CD14-positive monocyte (primary cell): ENCODE data around the gene PLA2G4A. TPM values are rescaled to one million over a fixed set of nuclear protein-coding genes. Genes with fewer than 3 reads are reported as not detected.
A peak's percentile ranks its signal among the peaks of the same experiment; 100 is the strongest.

Experiments
- DNase-seq, 3 donors: peaks; one replicate each; pipeline ENCODE4 v3.0.0-alpha.2; 2011 to 2022
- H2AFZ ChIP-seq: 2 replicates; pipeline ENCODE4 v1.6.0; 2012; ENCODE audit warnings: mild to moderate bottlenecking, low read depth, low read length, inconsistent platforms; ENCODE audit not compliant: insufficient read depth, poor library complexity, severe bottlenecking
- H3K27ac ChIP-seq, 2 donors: 1 replicate in 1 of 2; 2 replicates in 1 of 2; pipeline ENCODE4 v1.5.1; 2012 to 2013; ENCODE audit warnings: low read length in 2 of 2, control low read depth in 1 of 2, inconsistent platforms in 1 of 2, low read depth in 1 of 2, mild to moderate bottlenecking in 1 of 2
- H3K27me3 ChIP-seq, 2 donors: one replicate each; pipeline versions ENCODE4 v1.6.0 to v1.6.1; 2011 to 2013; ENCODE audit warnings: low read length in 2 of 2; ENCODE audit not compliant: control insufficient read depth in 2 of 2, insufficient read depth in 2 of 2
- H3K36me3 ChIP-seq, 2 donors: replicated peaks in 1 of 2; 1 replicate in 1 of 2; 2 replicates in 1 of 2; pipeline versions ENCODE4 v1.5.1 to v1.6.1; 2012 to 2013; ENCODE audit warnings: low read length in 2 of 2, control low read depth in 1 of 2, inconsistent platforms in 1 of 2, mild to moderate bottlenecking in 1 of 2; ENCODE audit not compliant: insufficient read depth in 2 of 2, control insufficient read depth in 1 of 2
- H3K4me1 ChIP-seq, 2 donors: 1 replicate in 1 of 2; 2 replicates in 1 of 2; pipeline versions ENCODE4 v1.5.1 to v1.6.1; 2012 to 2013; ENCODE audit warnings: low read length in 2 of 2, control low read depth in 1 of 2, inconsistent platforms in 1 of 2, mild to moderate bottlenecking in 1 of 2, moderate library complexity in 1 of 2; ENCODE audit not compliant: insufficient read depth in 2 of 2, control insufficient read depth in 1 of 2
- H3K4me2 ChIP-seq: replicated peaks from 2 replicates; pipeline ENCODE3; 2012; ENCODE audit warnings: low read length, moderate library complexity, mild to moderate bottlenecking; ENCODE audit not compliant: poor library complexity, severe bottlenecking; ENCODE audit errors: extremely low read depth
- H3K4me3 ChIP-seq, 3 experiments: fragments of 200-600 bp in 1 of 3; sonication (generic) in 1 of 3; replicated peaks in 1 of 3; 1 replicate in 2 of 3; 2 replicates in 1 of 3; pipeline ENCODE4 v1.5.1; 2011 to 2013; ENCODE audit warnings: low read length in 3 of 3, mild to moderate bottlenecking in 3 of 3, control low read depth in 2 of 3, low read depth in 2 of 3, inconsistent platforms in 1 of 3, moderate library complexity in 1 of 3
- H3K79me2 ChIP-seq: 2 replicates; pipeline ENCODE4 v1.6.0; 2012; ENCODE audit warnings: mild to moderate bottlenecking, control low read depth, inconsistent platforms, low read length, moderate library complexity; ENCODE audit not compliant: insufficient read depth
- H3K9ac ChIP-seq: 2 replicates; pipeline ENCODE4 v1.6.0; 2017; ENCODE audit warnings: low read length, mild to moderate bottlenecking; ENCODE audit not compliant: insufficient read depth, poor library complexity, severe bottlenecking
- H3K9me3 ChIP-seq, 2 donors: replicated peaks in 1 of 2; 1 replicate in 1 of 2; 2 replicates in 1 of 2; pipeline versions ENCODE4 v1.5.1 to v1.6.1; 2012 to 2013; ENCODE audit warnings: low read length in 2 of 2, control low read depth in 1 of 2; ENCODE audit not compliant: control insufficient read depth in 1 of 2, insufficient read depth in 1 of 2
- H4K20me1 ChIP-seq: 2 replicates; pipeline ENCODE4 v1.6.0; 2012; ENCODE audit warnings: mild to moderate bottlenecking, low read length, control low read depth, moderate library complexity; ENCODE audit not compliant: insufficient read depth
- H3K27ac Mint-ChIP-seq, 7 donors: one replicate each; pipeline ENCODE4 v1.8.0; 2020; ENCODE audit warnings: mild to moderate bottlenecking in 7 of 7, mixed read lengths in 7 of 7, moderate library complexity in 6 of 7, inconsistent platforms in 2 of 7
- H3K27me3 Mint-ChIP-seq, 3 donors: one replicate each; pipeline ENCODE4 v1.8.0; 2021 to 2022; ENCODE audit warnings: low read depth in 3 of 3, mild to moderate bottlenecking in 3 of 3, mixed read lengths in 3 of 3, moderate library complexity in 3 of 3, inconsistent platforms in 1 of 3
- H3K36me3 Mint-ChIP-seq, 2 donors: one replicate each; pipeline ENCODE4 v1.8.0; 2020; ENCODE audit warnings: mixed read lengths in 2 of 2, inconsistent platforms in 1 of 2, mild to moderate bottlenecking in 1 of 2
- H3K4me1 Mint-ChIP-seq: one replicate; pipeline ENCODE4 v1.8.0; 2020; ENCODE audit warnings: mild to moderate bottlenecking, mixed read lengths
- H3K4me3 Mint-ChIP-seq, 2 donors: one replicate each; pipeline ENCODE4 v1.8.0; 2020; ENCODE audit warnings: mild to moderate bottlenecking in 2 of 2, mixed read lengths in 2 of 2, moderate library complexity in 1 of 2
- H3K9me3 Mint-ChIP-seq, 7 donors: one replicate each; pipeline ENCODE4 v1.8.0; 2020 to 2022; ENCODE audit warnings: mixed read lengths in 7 of 7, mild to moderate bottlenecking in 6 of 7, moderate library complexity in 6 of 7, inconsistent platforms in 2 of 7
- WGBS: methylation state at CpG from one replicate; pipeline ENCODE4 v1.1.5; 2013; ENCODE audit warnings: missing lambda C conversion rate; ENCODE audit not compliant: insufficient coverage; 5-methylcytosine and 5-hydroxymethylcytosine counted together
- intact Hi-C, 2 donors: fragments of 100-400 bp; cut with micrococcal nuclease; formaldehyde crosslinking; loops; one replicate each; pipeline versions ENCODE4 v1.15.0 to v1.15.1; 2023
- polyA plus RNA-seq, 3 donors: library from polyadenylated mRNA; depleted of rRNA in 1 of 3; unstranded in 2 of 3; stranded (reverse) in 1 of 3; fragments of 300-500 nt in 2 of 3; fragments of >200 nt in 1 of 3; fragmentation: Illumina TruSeq in 2 of 3; gene quantifications; 1 replicate in 2 of 3; 2 replicates in 1 of 3; pipeline ENCODE4 v1.2.3, GENCODE V29; 2012 to 2021
- TF ChIP-seq, protein P1 (sequence below): fragments of 200-600 bp; IDR thresholded peaks from one replicate; pipeline ENCODE4 v1.8.0; 2022; ENCODE audit warnings: antibody characterized with exemption, mild to moderate bottlenecking

PLA2G4A gene
- polyA plus RNA-seq, 3 donors, result 1.4 to 4.5 (median 4.1) TPM

GRCh38 chr1:186783193-186783592 is 45.6 kb upstream of the PLA2G4A start:
- no peak for DNase-seq
- H3K27ac Mint-ChIP-seq, result peak overlapping the region in 1 of 7 donors; percentile 57
- Histone ChIP-seq H3K36me3 (no peaks in the 10 kb centered on the region), H3K27me3 (no peaks in the 10 kb centered on the region), H3K27ac (no peak overlapping the region), H3K4me1 (peaks cover 0 to 4% of the 10 kb centered on the region in 2 donors), H3K4me2 (no peak overlapping the region), H3K9ac (no peak overlapping the region), H3K9me3 (no peaks in the 10 kb centered on the region), H3K4me3 (no peak overlapping the region), H3K79me2 (no peaks in the 10 kb centered on the region), H4K20me1 (no peaks in the 10 kb centered on the region), H2AFZ (no peak overlapping the region)
- TF ChIP-seq, protein P1, sequence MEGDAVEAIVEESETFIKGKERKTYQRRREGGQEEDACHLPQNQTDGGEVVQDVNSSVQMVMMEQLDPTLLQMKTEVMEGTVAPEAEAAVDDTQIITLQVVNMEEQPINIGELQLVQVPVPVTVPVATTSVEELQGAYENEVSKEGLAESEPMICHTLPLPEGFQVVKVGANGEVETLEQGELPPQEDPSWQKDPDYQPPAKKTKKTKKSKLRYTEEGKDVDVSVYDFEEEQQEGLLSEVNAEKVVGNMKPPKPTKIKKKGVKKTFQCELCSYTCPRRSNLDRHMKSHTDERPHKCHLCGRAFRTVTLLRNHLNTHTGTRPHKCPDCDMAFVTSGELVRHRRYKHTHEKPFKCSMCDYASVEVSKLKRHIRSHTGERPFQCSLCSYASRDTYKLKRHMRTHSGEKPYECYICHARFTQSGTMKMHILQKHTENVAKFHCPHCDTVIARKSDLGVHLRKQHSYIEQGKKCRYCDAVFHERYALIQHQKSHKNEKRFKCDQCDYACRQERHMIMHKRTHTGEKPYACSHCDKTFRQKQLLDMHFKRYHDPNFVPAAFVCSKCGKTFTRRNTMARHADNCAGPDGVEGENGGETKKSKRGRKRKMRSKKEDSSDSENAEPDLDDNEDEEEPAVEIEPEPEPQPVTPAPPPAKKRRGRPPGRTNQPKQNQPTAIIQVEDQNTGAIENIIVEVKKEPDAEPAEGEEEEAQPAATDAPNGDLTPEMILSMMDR, result no peak
- no peaks in the 10 kb centered on the region for H3K9me3 Mint-ChIP-seq
- 92% methylated on average over 2 of the region's 3 CpGs for WGBS
- peaks cover 0 to 2% (median 1%) of the 10 kb centered on the region in 3 donors for H3K27me3 Mint-ChIP-seq
- no peaks in the 10 kb centered on the region for H3K36me3 Mint-ChIP-seq
- intact Hi-C loops, result no loop called here
- no peak overlapping the region for H3K4me3 Mint-ChIP-seq
- peaks cover 9% of the 10 kb centered on the region for H3K4me1 Mint-ChIP-seq

DNA sequence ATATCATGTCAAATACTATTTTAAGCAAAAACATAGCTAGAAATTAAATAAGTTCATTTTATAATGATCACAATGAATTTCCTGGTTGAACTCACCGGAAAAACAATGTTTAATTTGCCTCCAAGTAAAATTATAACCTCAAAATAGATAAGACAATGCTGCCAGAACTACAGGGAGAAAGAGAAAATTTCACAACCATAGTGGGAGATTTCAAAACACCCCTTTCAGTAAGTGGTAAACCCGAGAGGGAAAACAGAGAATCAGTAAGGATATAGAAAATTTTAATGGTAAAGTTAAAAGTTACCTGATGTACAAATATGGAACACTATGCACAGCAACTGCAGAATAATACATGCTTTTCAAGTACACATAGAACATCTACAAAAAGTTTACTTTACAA is 43.2 kb upstream of the PLA2G4A start:
- Mint-ChIP-seq H3K27ac (no peak overlapping the region), H3K4me3 (no peak overlapping the region), H3K27me3 (peaks cover 0 to 2% (median 0%) of the 10 kb centered on the region in 3 donors), H3K36me3 (no peaks in the 10 kb centered on the region), H3K4me1 (peaks cover 9% of the 10 kb centered on the region), H3K9me3 (no peaks in the 10 kb centered on the region)
- Histone ChIP-seq H3K4me2 (no peak overlapping the region), H3K79me2 (no peaks in the 10 kb centered on the region), H3K9me3 (no peaks in the 10 kb centered on the region), H3K27me3 (no peaks in the 10 kb centered on the region), H3K4me3 (no peak overlapping the region), H3K4me1 (peaks cover 0 to 4% of the 10 kb centered on the region in 2 donors), H3K36me3 (no peaks in the 10 kb centered on the region), H3K9ac (no peak overlapping the region), H3K27ac (no peak overlapping the region), H2AFZ (no peak overlapping the region), H4K20me1 (no peaks in the 10 kb centered on the region)
- peak in 1 of 3 donors; percentile 36 for DNase-seq
- intact Hi-C loops, result no loop called here
- no CpG with 5 or more reads among the region's 2 CpGs for WGBS
- TF ChIP-seq, protein P1, result no peak
